GM10266 (cell line): ENCODE results near the gene KLHL34.

ENCODE experiments used
- DNase-seq: peaks from one replicate; pipeline ENCODE4 v3.0.0; 2012; ENCODE audit errors: extremely low spot score
- CTCF ChIP-seq: IDR thresholded peaks from 2 replicates; pipeline ENCODE4 v1.5.1; 2012; ENCODE audit warnings: mild to moderate bottlenecking, low read depth; ENCODE audit not compliant: control insufficient read depth, insufficient read depth; ENCODE audit errors: missing control alignments

KLHL34 gene

GRCh38 chrX:21620234-21620633 lies 37.9 kb downstream of the KLHL34 start:
- DNase-seq = no peak
- no peak for TF ChIP-seq CTCF

- TF ChIP-seq CTCF = no peak
- DNase-seq = no peak
Measured at GRCh38 chrX:21616386-21616785, 41.7 kb downstream of the KLHL34 start.

- no peak for TF ChIP-seq CTCF
- no peak for DNase-seq
Measured at GRCh38 chrX:21612154-21612553, 46.0 kb downstream of the KLHL34 start.

- DNase-seq = no peak
Measured at GRCh38 chrX:21610168-21610567, 48.0 kb downstream of the KLHL34 start.

GRCh38 chrX:21606002-21606401 lies 52.1 kb downstream of the KLHL34 start:
- no peak for DNase-seq

More at GRCh38 chrX:21610168-21610567, 48.0 kb downstream of the KLHL34 start:
- TF ChIP-seq CTCF = no peak

More at GRCh38 chrX:21606002-21606401, 52.1 kb downstream of the KLHL34 start:
- TF ChIP-seq CTCF = no peak
